B cell (primary cell): ENCODE measurements around the gene PLAAT4.

ENCODE experiments used
- CTCF ChIP-seq: fragments of 200-600 bp; IDR thresholded peaks from one replicate; pipeline ENCODE4 v1.8.0; 2022; ENCODE audit warnings: antibody characterized with exemption, mild to moderate bottlenecking
- EZH2 ChIP-seq: IDR thresholded peaks from 2 replicates; pipeline ENCODE4 v1.6.1; 2012; ENCODE audit warnings: borderline replicate concordance, low read depth, mild to moderate bottlenecking, moderate library complexity, low read length; ENCODE audit not compliant: insufficient read depth, poor library complexity, severe bottlenecking

DNA sequence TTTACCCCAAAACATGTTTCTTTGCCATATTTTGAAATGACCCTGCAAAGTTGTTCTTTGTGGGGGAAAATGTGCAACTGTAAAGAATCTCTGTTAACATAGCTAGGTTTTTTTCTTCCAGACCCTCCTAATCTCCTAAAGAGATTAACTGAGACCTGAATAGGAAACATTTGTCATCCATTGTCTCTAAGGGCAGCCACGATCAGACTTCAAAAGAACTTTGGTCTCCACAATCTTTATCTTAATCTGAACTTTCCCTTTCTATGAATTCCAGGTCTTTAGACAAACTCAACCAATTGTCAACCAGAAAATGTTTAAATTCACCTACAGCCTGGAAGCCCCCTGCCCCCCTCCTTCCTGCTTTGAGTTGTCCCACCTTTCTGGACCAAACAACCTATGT is 35.4 kb upstream of the PLAAT4 start:
- no peak for TF ChIP-seq CTCF
- TF ChIP-seq EZH2 = no peak
